HG02840 (cell line): ENCODE data around the gene TBC1D17.

Source experiments
- ATAC-seq: cut with Tn5 transposase; IDR thresholded peaks from one replicate; pipeline ENCODE4 v1.9.1; 2021; ENCODE audit warnings: mild to moderate bottlenecking, moderate library complexity, moderate number of reproducible peaks; ENCODE audit not compliant: unreplicated experiment, low FRiP score

TBC1D17 gene

GRCh38 chr19:49889687-49890348, 12.3 kb downstream of the TBC1D17 start:
- no peak for ATAC-seq

GRCh38 chr19:49890349-49891311, 13.1 kb downstream of the TBC1D17 start:
- no peak for ATAC-seq

GRCh38 chr19:49891393-49891792, 13.9 kb downstream of the TBC1D17 start:
- ATAC-seq = no peak

- ATAC-seq = no peak
These were observed 15.2 kb downstream of the TBC1D17 start for GRCh38 chr19:49892716-49893115.

- no peak for ATAC-seq
These were observed 16.6 kb downstream of the TBC1D17 start for GRCh38 chr19:49894011-49894664.

GRCh38 chr19:49894879-49895565, 17.5 kb downstream of the TBC1D17 start:
- no peak for ATAC-seq

- no peak for ATAC-seq
These were observed 18.2 kb downstream of the TBC1D17 start for GRCh38 chr19:49895566-49896297.

- no peak for ATAC-seq
These were observed 19.5 kb downstream of the TBC1D17 start, which contains the start of gene IL4I1 for GRCh38 chr19:49896863-49897621. TSS of gene IL4I1 (minus strand) at chr19:49896887. CDS start at chr19:49896160, 727 bp downstream.

GRCh38 chr19:49904136-49904535, 26.6 kb downstream of the TBC1D17 start:
- ATAC-seq = no peak

- no peak for ATAC-seq
These were observed 29.5 kb downstream of the TBC1D17 start for GRCh38 chr19:49906879-49907564.

GRCh38 chr19:49907745-49908446, 30.4 kb downstream of the TBC1D17 start:
- no peak for ATAC-seq

- no peak for ATAC-seq
These were observed 31.2 kb downstream of the TBC1D17 start for GRCh38 chr19:49908480-49909420.

- ATAC-seq = no peak
These were observed 32.7 kb downstream of the TBC1D17 start for GRCh38 chr19:49910179-49910578.

GRCh38 chr19:49911381-49912145, 34.1 kb downstream of the TBC1D17 start:
- ATAC-seq = no peak

GRCh38 chr19:49912965-49913685, 35.6 kb downstream of the TBC1D17 start:
- no peak for ATAC-seq
